ENCODE results near the gene AFP. TPM values are rescaled to one million over a fixed set of nuclear protein-coding genes. Genes with fewer than 3 reads are reported as not detected.

Gene AFP
- total RNA-seq, 1 experiment from 2014 or later: not detected

- H3K36me3 ChIP-seq (ENCODE audit: insufficient read depth, low read length, poor library complexity, severe bottlenecking): no peaks in the 10 kb centered on the region
- POLR2A ChIA-PET (ENCODE audit: low non-redundant PET): no interaction called here
- CTCF ChIA-PET: no interaction called here
- intact Hi-C loops (cut with micrococcal nuclease; ENCODE audit: unreplicated experiment): loop anchor here (10.0 kb wide), 1 partner anchor 134 kb away; no protein-coding TSS in a partner anchor
- DNase-seq (ENCODE audit: low spot score): no peak
- TF ChIP-seq EZH2 (IDR thresholded peaks at IDR 0.05; ENCODE audit: borderline replicate concordance, low read depth, low read length, poor library complexity, severe bottlenecking) (no peak), CTCF (conservative IDR thresholded peaks at IDR 0.05; ENCODE audit: low read depth, low read length) (no peak)
- no peaks in the 10 kb centered on the region for H3K27me3 ChIP-seq (replicated peaks; ENCODE audit: insufficient read depth, low read depth, low read length, poor library complexity)
- H3K4me1 ChIP-seq (ENCODE audit: insufficient read depth, low read length, poor library complexity, severe bottlenecking): peaks cover 14% of the 10 kb centered on the region
- H3K4me3 ChIP-seq (ENCODE audit: low read depth, low read length, poor library complexity, severe bottlenecking): no peak overlapping the region
- BruUV-seq (replicated peaks): no TSS peak
- no peak overlapping the region for H3K27ac ChIP-seq (ENCODE audit: low read depth, low read length, poor library complexity, severe bottlenecking)
- no peaks in the 10 kb centered on the region for H3K9me3 ChIP-seq (ENCODE audit: low read depth, low read length, poor library complexity, severe bottlenecking)
Observed at GRCh38 chr4:73448448-73449203, 12.6 kb downstream of the AFP start.

- Histone ChIP-seq H3K27me3 (replicated peaks; ENCODE audit: insufficient read depth, low read depth, low read length, poor library complexity) (no peaks in the 10 kb centered on the region), H3K4me3 (ENCODE audit: low read depth, low read length, poor library complexity, severe bottlenecking) (no peak overlapping the region), H3K27ac (ENCODE audit: low read depth, low read length, poor library complexity, severe bottlenecking) (no peak overlapping the region), H3K36me3 (ENCODE audit: insufficient read depth, low read length, poor library complexity, severe bottlenecking) (no peaks in the 10 kb centered on the region), H3K9me3 (ENCODE audit: low read depth, low read length, poor library complexity, severe bottlenecking) (no peaks in the 10 kb centered on the region), H3K4me1 (ENCODE audit: insufficient read depth, low read length, poor library complexity, severe bottlenecking) (peaks cover 14% of the 10 kb centered on the region)
- BruUV-seq (replicated peaks): no TSS peak
- POLR2A ChIA-PET (ENCODE audit: low non-redundant PET): no interaction called here
- peak; percentile 14 for DNase-seq (ENCODE audit: low spot score)
- intact Hi-C loops (cut with micrococcal nuclease; ENCODE audit: unreplicated experiment): no loop called here
- CTCF ChIA-PET: no interaction called here
- TF ChIP-seq EZH2 (IDR thresholded peaks at IDR 0.05; ENCODE audit: borderline replicate concordance, low read depth, low read length, poor library complexity, severe bottlenecking): no peak
- no peak for TF ChIP-seq CTCF (conservative IDR thresholded peaks at IDR 0.05; ENCODE audit: low read depth, low read length)
Observed at GRCh38 chr4:73450398-73451004, 14.5 kb downstream of the AFP start.

GRCh38 chr4:73451404-73451803 is 15.4 kb downstream of the AFP start:
- Histone ChIP-seq H3K36me3 (ENCODE audit: insufficient read depth, low read length, poor library complexity, severe bottlenecking) (no peaks in the 10 kb centered on the region), H3K9me3 (ENCODE audit: low read depth, low read length, poor library complexity, severe bottlenecking) (no peaks in the 10 kb centered on the region), H3K27ac (ENCODE audit: low read depth, low read length, poor library complexity, severe bottlenecking) (no peak overlapping the region), H3K4me1 (ENCODE audit: insufficient read depth, low read length, poor library complexity, severe bottlenecking) (peaks cover 14% of the 10 kb centered on the region), H3K27me3 (replicated peaks; ENCODE audit: insufficient read depth, low read depth, low read length, poor library complexity) (no peaks in the 10 kb centered on the region), H3K4me3 (ENCODE audit: low read depth, low read length, poor library complexity, severe bottlenecking) (no peak overlapping the region)
- no TSS peak for BruUV-seq (replicated peaks)
- CTCF ChIA-PET: no interaction called here
- TF ChIP-seq CTCF (conservative IDR thresholded peaks at IDR 0.05; ENCODE audit: low read depth, low read length): no peak
- no peak for TF ChIP-seq EZH2 (IDR thresholded peaks at IDR 0.05; ENCODE audit: borderline replicate concordance, low read depth, low read length, poor library complexity, severe bottlenecking)
- peak; percentile 65 for DNase-seq (ENCODE audit: low spot score)
- POLR2A ChIA-PET (ENCODE audit: low non-redundant PET): no interaction called here
- intact Hi-C loops (cut with micrococcal nuclease; ENCODE audit: unreplicated experiment): no loop called here

Measured in A673 (cell line).